ENCODE measurements around the gene SH2D4B.

Gene SH2D4B

DNA sequence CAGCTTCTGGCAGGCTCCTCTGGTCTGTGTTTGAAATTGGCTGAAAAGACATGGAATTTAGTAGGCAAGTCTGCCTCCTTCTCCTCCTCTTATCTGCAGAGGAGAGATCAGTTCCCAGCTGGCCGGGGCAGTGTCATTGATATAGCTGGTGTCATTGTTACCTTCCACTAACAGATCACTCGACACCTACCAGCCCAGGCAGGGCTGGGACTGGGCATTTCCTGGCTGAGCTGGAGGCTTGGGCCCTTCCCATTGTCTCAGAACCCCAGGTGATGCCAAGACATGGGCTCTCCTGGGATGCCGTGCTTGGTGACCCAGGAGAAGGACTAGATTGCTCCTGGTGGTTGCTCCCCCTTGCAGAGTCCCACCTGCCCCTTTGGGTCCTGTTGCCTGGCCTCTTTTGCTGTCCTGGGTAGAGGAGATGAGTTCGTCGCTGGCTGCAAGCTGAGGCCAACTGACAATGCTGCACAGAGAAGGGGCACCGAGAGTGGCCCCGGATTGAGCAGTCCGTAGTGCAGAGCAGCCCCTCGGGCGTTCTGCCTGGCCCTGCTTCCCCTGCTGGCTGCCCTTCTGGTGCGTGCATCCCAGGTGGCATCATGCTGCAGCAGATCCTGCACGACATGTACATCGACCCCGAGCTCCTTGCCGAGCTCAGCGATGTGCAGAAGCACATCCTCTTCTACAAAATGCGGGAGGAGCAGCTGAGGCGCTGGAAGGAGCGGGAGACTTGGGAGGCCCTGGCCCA is at the start of gene SH2D4B:
Gene SH2D4B, plus strand, starts transcription at position 167 of the 745 bp plus-strand sequence. Its CDS starts 430 bp downstream, at position 597.
- Histone ChIP-seq H3K4me3 (no peak within 1 kb of the TSS), H3K27ac (no peak within 1 kb of the TSS)
- peak; percentile 52 for DNase-seq (ENCODE audit: low spot score)
- no peak for TF ChIP-seq CTCF (IDR thresholded peaks at IDR 0.05)

GRCh38 chr10:80488539-80489066 is 49.1 kb upstream of the SH2D4B start:
- peak overlapping the region in 1 of 2 donors; percentile 51 for H3K27ac ChIP-seq
- no peak for TF ChIP-seq CTCF (IDR thresholded peaks at IDR 0.05)
- H3K4me3 ChIP-seq = no peak overlapping the region
- no peak for DNase-seq (ENCODE audit: low spot score)

DNA sequence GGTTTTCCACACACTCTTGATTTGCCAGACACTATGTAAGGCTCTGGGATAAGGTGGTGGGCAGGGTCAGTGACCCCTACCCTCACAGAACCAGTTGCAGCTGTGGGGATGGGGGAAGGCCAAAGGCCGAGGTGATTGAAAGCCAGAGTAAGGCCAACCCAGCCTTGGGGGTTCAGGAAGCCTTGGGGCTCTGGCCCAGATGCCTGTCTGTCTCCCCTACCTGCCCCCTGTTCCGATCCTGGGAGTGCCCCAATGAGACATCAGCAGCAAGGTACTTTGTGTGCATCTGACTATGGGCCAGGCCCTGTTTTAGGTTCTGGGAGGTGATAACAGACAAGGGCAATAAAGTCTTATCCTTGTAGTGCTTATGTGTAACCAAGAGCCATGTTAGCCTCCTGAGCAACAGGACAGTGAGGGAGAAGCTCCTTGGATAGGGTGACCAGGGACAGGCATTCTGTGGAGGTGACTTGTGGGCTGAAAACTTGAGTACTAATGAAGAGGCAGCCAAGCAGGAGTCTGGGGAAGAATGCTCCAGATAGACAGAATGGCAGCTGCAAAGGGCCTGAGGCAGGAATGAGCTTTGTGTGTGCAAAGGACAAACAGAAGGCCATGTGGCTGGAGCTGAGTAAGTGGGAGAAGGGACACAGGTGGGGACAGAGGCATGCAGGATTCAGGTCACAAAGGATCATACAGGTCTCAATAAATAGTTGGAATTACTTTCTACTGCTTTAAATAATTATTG is 48.2 kb upstream of the SH2D4B start:
- no peak for TF ChIP-seq CTCF (IDR thresholded peaks at IDR 0.05)
- Histone ChIP-seq H3K27ac (no peak overlapping the region), H3K4me3 (no peak overlapping the region)
- DNase-seq (ENCODE audit: low spot score) = no peak

- peak overlapping the region in 1 of 2 donors; percentile 33 for H3K27ac ChIP-seq
- no peak for DNase-seq (ENCODE audit: low spot score)
- TF ChIP-seq CTCF (IDR thresholded peaks at IDR 0.05) = no peak
Measured at GRCh38 chr10:80491251-80492102, 46.2 kb upstream of the SH2D4B start.

GRCh38 chr10:80492848-80493521 is 44.7 kb upstream of the SH2D4B start:
- peak overlapping the region in 1 of 2 donors; percentile 65 for H3K27ac ChIP-seq
- no peak for TF ChIP-seq CTCF (IDR thresholded peaks at IDR 0.05)
- DNase-seq (ENCODE audit: low spot score) = no peak
- H3K4me3 ChIP-seq = no peak overlapping the region

More at GRCh38 chr10:80491251-80492102, 46.2 kb upstream of the SH2D4B start:
- no peak overlapping the region for H3K4me3 ChIP-seq

- H3K27ac ChIP-seq = peak overlapping the region in 1 of 2 donors; percentile 65
- no peak for DNase-seq (ENCODE audit: low spot score)
- H3K4me3 ChIP-seq = no peak overlapping the region
- TF ChIP-seq CTCF (IDR thresholded peaks at IDR 0.05) = no peak
Measured at GRCh38 chr10:80493522-80494051, 44.1 kb upstream of the SH2D4B start.

All from coronary artery (tissue), 2 donors.